Stomach (tissue), 9 donors: ENCODE results near the gene NPC2. TPM values are rescaled to one million over a fixed set of nuclear protein-coding genes. Genes with fewer than 3 reads are reported as not detected.
A peak's percentile ranks its signal among the peaks of the same experiment; 100 is the strongest.

Source experiments
- DNase-seq, 2 donors: peaks; one replicate each; pipeline versions ENCODE4 v3.0.0 to v3.0.0-alpha.2; 2013 to 2019
- H3K27ac ChIP-seq, 5 donors: fragments of 200-600 bp in 4 of 5; sonication (generic) in 4 of 5; one replicate each; pipeline ENCODE4 v1.5.1; 2013 to 2019; ENCODE audit warnings: mild to moderate bottlenecking in 1 of 5, moderate library complexity in 1 of 5
- H3K27me3 ChIP-seq, 3 donors: fragments of 200-600 bp; sonication (generic); one replicate each; pipeline ENCODE4 v1.5.1; 2017 to 2019; ENCODE audit warnings: mixed run types in 1 of 3
- H3K36me3 ChIP-seq, 4 donors: fragments of 200-600 bp; sonication (generic); 1 replicate in 3 of 4; 2 replicates in 1 of 4; pipeline ENCODE4 v1.5.1; 2016 to 2019
- H3K4me1 ChIP-seq, 4 donors: fragments of 200-600 bp; sonication (generic); one replicate each; pipeline ENCODE4 v1.5.1; 2016 to 2019
- H3K4me3 ChIP-seq, 4 donors: fragments of 200-600 bp; sonication (generic) in 3 of 4; one replicate each; pipeline ENCODE4 v1.5.1; 2016 to 2019; ENCODE audit warnings: mild to moderate bottlenecking in 1 of 4
- H3K9me3 ChIP-seq, 4 donors: fragments of 200-600 bp; sonication (generic); one replicate each; pipeline ENCODE4 v1.5.1; 2016 to 2019
- CTCF ChIP-seq, 7 experiments: fragments of 450-650 bp in 4 of 7; fragments of 200-600 bp in 3 of 7; sonication (generic) in 3 of 7; IDR thresholded peaks; one replicate each; pipeline ENCODE4 v1.5.1; 2016 to 2019; ENCODE audit warnings: antibody characterized with exemption in 7 of 7, control low read depth in 2 of 7, mild to moderate bottlenecking in 1 of 7
- EP300 ChIP-seq: sonication (generic); formaldehyde crosslinking; IDR thresholded peaks from one replicate; pipeline ENCODE4 v1.6.1; 2017; ENCODE audit warnings: antibody characterized with exemption
- POLR2A ChIP-seq, 4 donors: fragments of 450-650 bp; IDR thresholded peaks; one replicate each; pipeline ENCODE4 v1.6.1; 2016; ENCODE audit warnings: antibody characterized with exemption in 4 of 4, control low read depth in 2 of 4, mild to moderate bottlenecking in 1 of 4, moderate library complexity in 1 of 4
- POLR2AphosphoS5 ChIP-seq, 3 donors: sonication (generic); formaldehyde crosslinking; IDR thresholded peaks; one replicate each; pipeline ENCODE4 v1.6.1; 2016; ENCODE audit warnings: antibody characterized with exemption in 3 of 3
- WGBS, 5 donors: extraction: QIAGEN DNeasy Blood & Tissue Kit in 3 of 5; methylation state at CpG; one replicate each; pipeline versions ENCODE4 v1.1.5 to v1.1.7; 2013 to 2018; 5-methylcytosine and 5-hydroxymethylcytosine counted together
- intact Hi-C: fragments of 100-400 bp; cut with DNase I; formaldehyde crosslinking; loops from one replicate; pipeline ENCODE4 v1.15.1; 2023; ENCODE audit warnings: low total_unique reads
- polyA plus RNA-seq, 3 donors: library from polyadenylated mRNA; stranded (reverse); fragments of 200-250 nt; gene quantifications; one replicate each; pipeline ENCODE4 v1.2.3, GENCODE V29; 2013
- total RNA-seq, 5 donors: library from RNA; depleted of rRNA; stranded (reverse); fragments of >200 nt; gene quantifications; one replicate each; pipeline versions ENCODE4 v1.1.0 to v1.2.3, GENCODE V29; 2014 to 2016
- donor health status: healthy with polysubstance abuse.
- donor health status: Bipolar disorder and iron deficiency.
- donor health status: healthy.

NPC2 gene
- total and polyA plus RNA-seq, 8 donors = 62.6 to 186 (median 129) TPM

GRCh38 chr14:74532246-74532645 is 39.1 kb upstream of the NPC2 start:
- H3K9me3 ChIP-seq = no peaks in the 10 kb centered on the region
- intact Hi-C loops = no loop called here
- no peak overlapping the region for H3K4me3 ChIP-seq
- H3K4me1 ChIP-seq = peaks cover 0 to 3% (median 0%) of the 10 kb centered on the region in 4 donors
- TF ChIP-seq EP300 = no peak
- no peak for TF ChIP-seq POLR2AphosphoS5 (IDR thresholded peaks at IDR 0.05)
- TF ChIP-seq POLR2A (IDR thresholded peaks at IDR 0.05) = no peak
- TF ChIP-seq CTCF (IDR thresholded peaks at IDR 0.05) = no peak
- H3K36me3 ChIP-seq = no peaks in the 10 kb centered on the region
- peaks cover 0 to 6% (median 0%) of the 10 kb centered on the region in 3 donors for H3K27me3 ChIP-seq
- no peak for DNase-seq
- 85 to 96% (median 93%) methylated on average over 5 to 10 of the region's 10 CpGs for WGBS, 5 donors
- H3K27ac ChIP-seq = no peak overlapping the region

- DNase-seq = peak; percentile 28 to 72
- H3K4me3 ChIP-seq = no peak overlapping the region
- no peaks in the 10 kb centered on the region for H3K36me3 ChIP-seq
- peaks cover 0 to 3% (median 0%) of the 10 kb centered on the region in 4 donors for H3K4me1 ChIP-seq
- WGBS, 5 donors = 39 to 100% (median 44%) methylated on average over 1 to 5 of the region's 5 CpGs
- H3K9me3 ChIP-seq = no peaks in the 10 kb centered on the region
- H3K27me3 ChIP-seq = peaks cover 0 to 6% (median 0%) of the 10 kb centered on the region in 3 donors
- intact Hi-C loops = no loop called here
- H3K27ac ChIP-seq = no peak overlapping the region
- no peak for TF ChIP-seq POLR2AphosphoS5 (IDR thresholded peaks at IDR 0.05)
- TF ChIP-seq CTCF (IDR thresholded peaks at IDR 0.05) = peak in 1 of 7 experiments; percentile 7
- no peak for TF ChIP-seq POLR2A (IDR thresholded peaks at IDR 0.05)
These were observed 38.4 kb upstream of the NPC2 start for GRCh38 chr14:74531467-74531866.

GRCh38 chr14:74531006-74531405 is 37.9 kb upstream of the NPC2 start:
- H3K4me1 ChIP-seq = peaks cover 0 to 3% (median 0%) of the 10 kb centered on the region in 4 donors
- intact Hi-C loops = no loop called here
- peaks cover 0 to 6% (median 0%) of the 10 kb centered on the region in 3 donors for H3K27me3 ChIP-seq
- DNase-seq = no peak
- TF ChIP-seq CTCF (IDR thresholded peaks at IDR 0.05) (no peak), EP300 (no peak), POLR2A (IDR thresholded peaks at IDR 0.05) (no peak), POLR2AphosphoS5 (IDR thresholded peaks at IDR 0.05) (no peak)
- no peak overlapping the region for H3K4me3 ChIP-seq
- H3K27ac ChIP-seq = no peak overlapping the region
- WGBS, 5 donors = 74 to 93% (median 87%) methylated on average over 3 of the region's 3 CpGs
- H3K36me3 ChIP-seq = no peaks in the 10 kb centered on the region
- no peaks in the 10 kb centered on the region for H3K9me3 ChIP-seq

GRCh38 chr14:74528886-74529285 is 35.8 kb upstream of the NPC2 start:
- Histone ChIP-seq H3K27ac (no peak overlapping the region), H3K4me3 (no peak overlapping the region), H3K36me3 (no peaks in the 10 kb centered on the region), H3K27me3 (peaks cover 0 to 6% (median 0%) of the 10 kb centered on the region in 3 donors), H3K9me3 (no peaks in the 10 kb centered on the region), H3K4me1 (peaks cover 0 to 3% (median 0%) of the 10 kb centered on the region in 4 donors)
- WGBS, 5 donors = 71 to 86% (median 78%) methylated on average over 5 to 10 of the region's 10 CpGs
- intact Hi-C loops = no loop called here
- no peak for DNase-seq
- TF ChIP-seq POLR2A (IDR thresholded peaks at IDR 0.05) = no peak
- TF ChIP-seq POLR2AphosphoS5 (IDR thresholded peaks at IDR 0.05) = no peak
- no peak for TF ChIP-seq CTCF (IDR thresholded peaks at IDR 0.05)
- TF ChIP-seq EP300 = no peak
